Epidermal melanocyte (primary cell): ENCODE results near the gene LMBR1.
"Not testable (repeated sequence)": the region's sequence is repeated elsewhere in the genome, so short reads cannot be mapped to it uniquely, and the experiment has no call there.

Experiments used
- DNase-seq: peaks from one replicate; pipeline ENCODE4 v3.0.0; 2011; ENCODE audit warnings: low spot score; ENCODE audit not compliant: insufficient read length

The LMBR1 gene

GRCh38 chr7:156848979-156849378 lies 44.0 kb downstream of the LMBR1 start:
- no peak for DNase-seq

DNA sequence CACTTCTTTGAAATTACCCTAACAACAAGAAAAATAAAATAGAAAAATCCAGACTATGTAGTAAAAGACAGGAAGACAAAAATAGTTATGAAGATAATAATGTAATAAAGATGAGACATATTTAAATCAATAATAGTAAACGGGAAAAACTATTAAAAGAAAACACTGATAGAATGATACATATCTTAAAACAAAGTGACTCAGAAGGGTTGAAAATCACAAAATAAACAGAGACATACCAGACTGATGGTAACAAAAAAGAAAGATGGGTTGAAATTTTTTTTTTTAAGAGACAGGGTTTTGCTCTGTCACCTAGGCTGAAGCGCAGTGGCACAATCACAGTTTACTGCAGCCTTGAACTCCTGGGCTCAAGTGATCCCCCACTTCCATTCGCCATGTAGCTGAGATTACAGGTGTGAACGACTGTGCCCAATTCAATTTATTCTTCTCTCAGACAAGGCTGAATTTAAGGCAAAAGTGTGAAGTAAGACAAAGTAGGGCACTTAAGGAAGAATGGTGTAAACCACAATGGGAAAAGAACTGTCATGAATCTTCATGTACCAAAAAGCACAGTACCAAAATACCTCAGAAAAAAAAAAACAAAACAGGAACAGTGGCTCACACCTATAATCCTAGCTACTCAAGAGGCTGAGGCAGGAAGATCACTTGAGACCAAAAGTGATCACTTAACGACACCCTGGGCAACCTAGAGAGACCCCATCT lies 47.4 kb downstream of the LMBR1 start:
- no peak for DNase-seq

DNA sequence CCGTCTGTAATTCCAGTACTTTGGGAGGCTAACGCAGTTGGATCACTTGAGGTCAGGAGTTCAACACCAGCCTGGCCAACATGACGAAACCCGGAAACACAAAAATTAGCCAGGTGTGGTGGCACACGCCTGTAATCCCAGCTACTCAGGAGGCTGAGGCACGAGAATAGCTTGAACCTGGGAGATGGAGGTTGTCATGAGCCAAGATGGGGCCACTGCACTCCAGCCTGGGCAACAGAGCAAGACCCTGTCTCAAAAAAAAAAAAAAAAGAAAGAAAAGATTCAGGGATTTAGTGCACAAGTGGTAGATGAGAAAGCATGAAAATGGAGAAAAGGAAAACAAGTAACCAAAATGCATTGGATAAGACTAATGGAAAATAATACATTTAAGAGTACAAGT lies 49.4 kb downstream of the LMBR1 start:
- not testable (repeated sequence) for DNase-seq

- no peak for DNase-seq
Measured at GRCh38 chr7:156843157-156843556, 49.8 kb downstream of the LMBR1 start.

GRCh38 chr7:156842740-156843140 lies 50.2 kb downstream of the LMBR1 start:
- no peak for DNase-seq

DNA sequence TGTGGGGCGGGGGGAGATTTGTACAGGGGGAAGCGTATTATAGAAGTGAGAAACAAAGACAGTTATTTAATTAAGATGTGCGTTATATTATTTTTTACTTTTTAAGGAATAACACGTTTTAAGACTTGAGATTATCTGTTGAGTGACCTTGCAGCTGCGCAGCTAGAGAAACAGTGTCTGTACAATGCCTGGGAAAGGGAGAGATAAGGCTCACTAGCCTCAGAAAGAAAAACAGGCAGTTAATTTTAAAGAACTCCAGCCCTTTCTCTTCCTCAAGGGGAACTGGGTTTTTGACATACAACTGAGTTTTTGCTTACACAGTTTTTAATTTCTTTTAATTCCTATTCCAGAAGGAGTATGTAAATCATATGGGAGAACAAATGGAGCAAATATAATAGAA lies 50.7 kb downstream of the LMBR1 start:
- DNase-seq = no peak

- no peak for DNase-seq
Measured at GRCh38 chr7:156841497-156841896, 51.5 kb downstream of the LMBR1 start.

GRCh38 chr7:156840134-156840533 lies 52.8 kb downstream of the LMBR1 start:
- DNase-seq = no peak

- no peak for DNase-seq
Measured at GRCh38 chr7:156836443-156836842, 56.5 kb downstream of the LMBR1 start.

DNA sequence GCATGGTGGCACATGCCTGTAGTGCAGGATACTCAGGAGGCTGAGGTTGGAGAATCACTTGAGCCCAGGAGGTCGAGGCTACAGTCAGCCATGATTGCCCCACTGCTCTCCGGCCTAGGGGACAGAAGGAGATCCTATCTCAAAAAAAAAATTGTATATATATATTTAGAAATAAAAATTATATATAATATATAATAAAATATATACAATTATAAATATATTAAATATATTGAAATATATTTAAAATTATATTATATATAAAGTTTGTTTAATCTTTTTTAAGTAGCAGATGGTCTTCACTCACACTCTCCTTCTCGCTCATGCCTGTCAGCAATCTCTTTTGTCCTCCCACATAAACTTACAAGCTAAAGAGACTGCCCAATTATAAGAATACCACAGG lies 58.5 kb downstream of the LMBR1 start:
- DNase-seq = no peak

DNA sequence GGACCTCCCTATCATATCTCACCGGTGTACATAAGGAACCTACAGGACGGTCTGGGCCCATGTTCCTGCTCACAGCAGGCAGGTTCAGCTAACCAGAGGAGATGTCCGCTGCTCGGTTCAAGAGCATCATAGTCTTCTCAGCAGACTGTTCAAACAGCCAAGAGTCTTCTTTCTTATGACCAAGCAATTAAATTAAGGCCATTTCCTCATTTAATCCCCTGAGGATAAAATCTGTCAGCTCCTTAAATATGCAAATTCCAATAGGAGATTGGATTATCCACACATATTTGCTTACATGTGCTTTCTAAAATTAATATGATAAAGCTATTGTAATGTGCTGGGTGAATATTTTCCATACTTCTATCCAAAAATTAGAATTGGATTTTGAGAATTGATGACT lies 59.7 kb downstream of the LMBR1 start:
- no peak for DNase-seq

DNA sequence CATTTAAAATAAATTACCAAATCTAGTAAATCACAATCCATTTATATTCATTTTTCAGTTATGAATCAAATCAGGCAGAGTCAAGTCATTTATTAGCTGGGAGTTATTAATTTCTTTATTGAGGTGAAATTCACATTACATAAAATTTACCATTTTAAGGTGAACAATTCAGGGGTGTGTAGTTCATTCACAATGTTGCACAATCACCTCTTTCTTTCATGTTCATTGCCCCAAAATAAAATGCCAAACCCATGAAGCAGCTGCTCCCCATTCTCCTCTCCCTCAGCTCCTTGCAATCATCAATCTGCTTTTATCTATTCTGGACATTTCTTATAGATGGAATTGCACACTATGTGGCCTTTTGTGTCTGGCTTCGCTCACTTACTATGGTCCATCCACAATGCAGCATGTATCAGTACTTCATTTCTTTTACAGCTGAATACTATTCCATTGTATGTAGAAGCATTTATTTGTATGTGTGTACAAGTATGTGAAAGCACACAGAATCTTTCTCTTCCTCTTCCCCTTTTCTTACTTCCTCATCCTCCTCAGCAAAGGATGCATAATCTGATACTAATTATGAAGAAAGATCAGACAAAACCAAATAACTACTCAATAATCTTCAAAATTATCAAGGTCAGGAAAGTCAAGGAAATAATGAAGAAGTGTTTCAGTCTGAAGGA lies 60.6 kb downstream of the LMBR1 start:
- DNase-seq = no peak

GRCh38 chr7:156829669-156830336 lies 63.2 kb downstream of the LMBR1 start:
- DNase-seq = no peak

DNA sequence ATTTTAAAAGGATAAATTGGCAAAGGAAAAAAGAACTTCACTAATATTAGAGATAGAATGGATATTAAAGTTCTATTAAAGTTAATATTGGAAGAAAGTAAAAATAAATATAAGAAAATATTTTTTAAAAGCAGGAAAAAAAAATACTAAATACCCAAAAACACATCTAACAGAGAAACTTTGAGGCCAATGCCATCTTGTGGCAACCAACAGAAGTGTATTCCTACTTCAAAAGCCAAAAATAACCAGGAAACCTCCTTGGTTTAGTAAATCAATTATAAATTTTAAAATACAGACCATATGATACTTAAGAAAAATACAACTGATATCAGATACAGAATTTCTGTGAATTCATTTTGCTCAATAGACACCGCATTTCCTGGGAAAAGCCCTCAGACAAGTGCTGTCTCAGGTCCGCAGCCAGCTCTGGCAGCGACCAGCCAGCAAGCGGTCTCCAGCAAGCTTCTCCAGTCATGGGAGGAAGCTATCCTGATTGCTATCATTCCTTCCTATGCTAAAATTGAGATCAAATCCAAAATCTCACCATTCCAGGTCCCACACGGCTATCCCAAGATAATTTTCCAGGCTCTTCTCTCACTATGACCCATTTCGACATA lies 65.3 kb downstream of the LMBR1 start:
- no peak for DNase-seq

- no peak for DNase-seq
Measured at GRCh38 chr7:156823435-156823834, 69.5 kb downstream of the LMBR1 start.

DNA sequence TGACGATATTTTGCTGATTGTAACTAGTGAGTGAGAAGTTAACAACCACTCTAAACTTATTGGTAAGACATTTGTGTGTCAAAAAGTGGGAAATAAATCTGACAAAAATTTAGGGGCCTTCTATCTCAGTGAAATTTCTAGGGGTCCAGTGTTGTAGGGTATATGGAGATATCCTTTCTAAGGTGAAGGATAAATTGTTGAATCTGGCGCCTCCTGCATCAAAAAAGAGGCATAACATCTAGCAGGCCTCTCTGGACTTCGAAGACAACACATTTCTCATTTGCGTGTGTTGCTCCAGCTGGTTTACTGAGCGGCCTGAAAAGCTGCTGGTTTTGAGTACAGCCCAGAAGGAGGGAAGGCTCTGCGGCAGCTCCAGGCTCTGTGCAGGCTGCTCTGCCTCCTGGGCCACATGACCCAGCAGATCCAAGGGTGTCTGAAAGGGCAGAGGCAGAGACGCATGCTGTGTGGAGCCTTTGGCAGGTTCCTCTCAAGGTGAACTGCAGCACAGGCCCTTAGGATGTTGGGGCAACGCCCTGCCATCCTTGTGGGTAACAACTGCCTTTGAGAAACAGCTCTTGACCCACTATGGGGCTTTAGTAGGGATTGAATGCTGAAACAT lies 72.4 kb downstream of the LMBR1 start:
- DNase-seq = no peak

- no peak for DNase-seq
Measured at GRCh38 chr7:156819733-156820295, 73.2 kb downstream of the LMBR1 start.

DNA sequence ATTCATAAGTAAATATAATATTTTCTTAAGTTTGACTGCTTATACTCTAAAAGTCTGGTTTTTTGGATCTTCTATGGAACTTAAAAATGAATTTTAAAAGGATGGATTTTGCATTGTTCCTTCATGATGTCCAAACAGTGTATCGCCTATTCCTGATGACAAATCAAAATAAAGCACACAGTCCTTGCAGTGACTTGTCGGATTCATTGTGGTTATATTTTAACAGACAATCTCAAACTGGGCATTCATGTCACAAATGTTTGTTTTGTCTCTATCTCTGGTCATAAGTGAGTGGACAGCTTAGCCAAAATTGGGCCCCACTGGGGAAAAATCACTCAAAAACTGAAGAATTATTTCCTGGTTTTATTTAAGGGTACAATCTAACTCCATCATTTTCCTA lies 74.8 kb downstream of the LMBR1 start:
- no peak for DNase-seq

- no peak for DNase-seq
Measured at GRCh38 chr7:156816943-156817572, 75.9 kb downstream of the LMBR1 start.

- DNase-seq = no peak
Measured at GRCh38 chr7:156811706-156812105, 81.3 kb downstream of the LMBR1 start.

DNA sequence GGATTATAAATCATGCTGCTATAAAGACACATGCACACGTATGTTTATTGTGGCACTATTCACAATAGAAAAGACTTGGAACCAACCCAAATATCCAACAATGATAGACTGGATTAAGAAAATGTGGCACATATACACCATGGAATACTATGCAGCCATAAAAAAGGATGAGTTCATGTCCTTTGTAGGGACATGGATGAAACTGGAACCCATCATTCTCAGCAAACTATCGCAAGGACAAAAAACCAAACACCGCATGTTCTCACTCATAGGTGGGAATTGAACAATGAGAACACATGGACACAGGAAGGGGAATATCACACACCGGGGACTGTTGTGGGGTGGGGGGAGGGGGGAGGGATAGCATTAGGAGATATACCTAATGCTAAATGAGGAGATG lies 89.3 kb downstream of the LMBR1 start:
- DNase-seq = not testable (repeated sequence)
